UCSD-AML1 (cell line): ENCODE measurements around the gene DPCD.
"Not testable (repeated sequence)": the region's sequence is repeated elsewhere in the genome, so short reads cannot be mapped to it uniquely, and the experiment has no call there.

Source experiments
- DNase-seq: peaks from one replicate; lab custom pipeline; 2025; ENCODE audit not compliant: unreplicated experiment; lab: John Stamatoyannopoulos, UW

Gene DPCD

DNA sequence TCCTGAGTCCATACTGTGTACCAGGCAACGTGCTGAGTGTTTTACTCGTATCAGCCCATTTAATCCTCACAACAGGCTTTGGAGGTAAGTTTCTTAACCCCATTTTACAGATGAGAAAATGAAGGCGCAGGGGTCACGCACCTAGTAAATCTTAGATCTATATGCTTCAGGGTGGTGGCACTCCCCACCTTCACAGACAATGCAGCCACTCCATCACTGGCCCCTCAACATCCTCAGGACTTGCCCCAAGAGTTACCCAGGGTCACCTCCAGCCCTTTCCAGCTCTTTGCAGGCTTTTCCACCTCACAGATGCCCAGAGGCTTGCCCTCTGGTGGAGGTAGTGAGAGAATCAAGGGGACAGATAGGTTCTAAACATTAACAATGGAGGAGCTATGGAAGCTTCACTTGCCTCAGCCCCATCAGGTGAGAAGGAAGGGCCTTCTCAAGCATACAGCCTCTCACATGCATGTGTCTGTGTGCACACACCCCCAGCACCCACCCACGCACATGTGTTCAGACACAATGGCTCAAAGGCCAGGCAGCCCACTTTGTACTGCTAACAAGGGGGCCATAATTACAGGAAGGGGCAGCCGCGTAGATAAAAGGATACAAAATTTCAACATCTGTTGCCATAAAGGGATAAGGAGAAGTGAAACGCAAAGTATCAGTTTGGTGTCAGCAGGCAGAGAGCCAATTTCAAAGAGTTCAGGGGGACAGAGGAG, 29.1 kb downstream of the DPCD start:
- DNase-seq = no peak

DNA sequence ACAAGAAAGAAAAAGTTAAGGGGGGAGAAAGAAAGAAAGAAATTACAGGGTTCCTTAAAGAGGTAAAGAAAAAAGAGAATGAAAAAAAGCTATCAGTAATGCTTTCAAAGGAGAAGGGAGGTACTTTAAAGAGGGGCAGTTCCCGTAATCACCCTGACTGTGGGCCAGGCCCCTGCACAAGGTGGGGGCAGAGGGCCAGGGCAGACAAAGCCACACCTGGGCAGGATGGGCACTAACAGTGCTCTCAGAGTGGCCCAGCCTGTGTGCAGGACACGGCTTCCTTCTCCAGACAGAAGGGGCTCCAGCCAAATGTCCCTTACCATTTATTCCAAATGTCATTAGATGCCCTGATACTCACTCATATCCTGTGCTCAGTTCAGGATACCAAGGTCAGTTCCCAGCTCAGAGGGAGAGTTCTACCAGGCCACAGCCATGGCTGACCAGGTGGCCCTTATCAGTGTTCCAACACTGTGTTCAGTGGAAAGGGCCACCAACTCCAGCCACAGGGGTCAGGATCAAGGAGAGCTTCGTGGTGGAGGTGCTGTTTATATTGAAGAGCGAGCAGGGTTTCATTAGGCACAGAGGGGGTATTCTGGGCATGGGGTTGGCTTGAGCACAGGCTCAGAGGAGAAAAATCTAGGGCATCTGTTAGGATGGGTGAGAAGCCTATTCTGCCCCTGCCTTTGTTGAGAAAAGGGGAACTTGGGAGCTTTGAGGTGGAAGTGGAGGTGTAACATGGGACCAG, 29.9 kb downstream of the DPCD start:
- DNase-seq = no peak

DNA sequence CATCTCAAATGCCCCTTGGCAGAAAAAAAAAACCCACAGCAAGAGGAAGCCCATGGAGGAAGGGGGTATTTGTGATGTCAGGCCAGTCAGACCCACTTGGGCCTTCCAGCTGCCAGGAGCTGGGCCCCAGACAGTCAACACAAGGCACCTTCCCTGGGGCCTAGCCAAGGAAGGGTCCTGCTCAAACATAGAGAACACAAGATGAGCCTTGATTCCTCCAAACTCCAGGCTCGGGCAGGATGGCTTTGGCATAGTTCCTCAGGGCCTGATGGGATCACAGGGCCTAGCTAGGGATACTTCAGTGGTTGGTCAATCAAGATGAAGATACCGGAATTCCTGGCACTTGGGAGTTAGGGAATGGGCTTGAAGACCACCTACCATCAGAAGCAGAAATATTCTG, 30.8 kb downstream of the DPCD start:
- no peak for DNase-seq

DNA sequence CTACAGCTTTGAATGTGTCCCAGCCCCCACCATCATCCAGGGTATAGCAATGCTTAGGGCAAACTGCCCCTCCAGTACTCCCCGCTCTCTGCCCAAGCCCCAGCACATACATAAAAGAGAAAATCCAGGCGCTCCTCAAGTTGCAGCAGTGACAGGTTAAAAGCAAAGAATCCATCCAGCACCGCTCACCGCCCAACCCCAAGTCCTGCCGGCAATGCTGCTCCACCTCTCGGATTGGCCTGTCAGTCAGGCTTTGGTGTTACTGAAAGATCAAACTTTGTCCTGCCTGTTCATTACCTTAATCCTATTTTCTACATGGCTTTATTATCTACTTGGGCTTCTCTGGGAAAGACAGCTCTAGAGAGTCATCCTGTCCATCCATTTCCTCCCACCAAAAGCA, 31.9 kb downstream of the DPCD start:
- no peak for DNase-seq

DNA sequence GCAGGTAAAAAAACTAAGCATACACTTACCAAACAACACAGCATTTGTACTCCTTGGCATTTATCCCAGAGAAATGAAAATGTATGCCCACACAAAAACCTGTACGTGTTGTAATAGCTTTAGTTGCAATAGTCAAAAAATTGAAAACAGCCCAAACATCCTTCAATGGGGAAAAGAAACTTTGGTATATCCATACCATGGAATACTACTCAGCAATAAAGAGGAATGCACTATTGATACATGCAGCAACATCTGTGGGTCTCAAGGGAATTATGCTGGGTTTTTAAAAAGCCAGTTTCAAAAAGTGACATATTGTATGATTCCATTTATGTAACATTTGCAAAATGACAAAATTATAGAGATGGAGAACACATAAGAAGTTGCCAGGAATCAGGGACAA, 35.4 kb downstream of the DPCD start:
- no peak for DNase-seq

DNA sequence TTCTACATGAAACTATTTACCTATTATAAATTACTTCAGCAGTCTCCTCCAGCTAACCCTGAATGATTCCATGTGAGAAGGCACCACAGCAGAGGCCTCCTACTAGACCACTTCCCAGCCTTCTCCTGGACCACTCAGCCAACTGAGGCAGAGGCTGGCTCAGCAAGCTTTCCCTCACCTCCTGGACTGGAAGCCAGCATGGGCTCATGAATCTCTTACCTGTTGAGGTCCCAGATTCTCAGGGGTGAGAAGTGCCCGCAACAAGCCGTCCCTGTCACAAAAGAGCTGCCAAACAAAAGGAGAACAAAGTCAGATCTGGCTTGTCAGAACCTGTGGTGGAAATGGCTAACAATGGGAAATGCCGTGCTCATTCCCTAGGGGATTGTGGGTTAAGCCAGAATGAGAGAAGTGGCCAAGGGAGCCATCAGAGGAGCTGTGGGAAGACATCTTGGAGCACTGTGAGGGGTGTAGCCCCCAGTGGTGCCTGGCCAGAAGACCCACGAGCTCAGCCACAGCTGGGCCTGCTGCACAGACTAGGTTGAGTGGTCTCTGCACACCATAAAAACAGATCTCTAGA, 36.5 kb downstream of the DPCD start:
- no peak for DNase-seq

DNA sequence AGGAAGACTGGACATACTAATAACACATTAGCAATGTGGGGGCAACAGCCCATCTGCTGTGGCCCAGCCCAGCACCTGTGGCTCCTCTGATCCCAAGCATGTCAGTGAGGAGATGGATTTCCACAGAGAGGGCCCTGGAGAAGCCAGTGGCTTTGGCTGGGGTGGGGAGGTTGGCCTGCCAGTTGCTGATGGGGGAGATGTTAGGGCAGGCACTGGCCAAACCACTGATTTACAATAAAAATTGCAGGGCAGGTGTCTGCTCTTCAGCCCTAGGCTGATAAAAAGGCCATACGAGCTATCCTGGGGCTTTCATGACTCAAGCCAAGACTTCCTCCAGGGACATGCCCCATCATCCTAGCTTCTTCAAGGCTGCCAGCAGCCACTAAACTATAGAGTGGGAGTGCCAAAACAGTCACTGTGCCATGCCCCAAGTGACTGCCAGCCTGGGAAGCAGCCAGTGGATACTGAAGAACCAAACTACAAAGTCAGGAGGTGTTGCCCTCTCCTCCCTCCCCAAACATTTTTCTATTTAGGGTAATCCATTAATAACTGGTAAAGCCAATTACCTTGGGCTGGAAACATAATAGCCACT, 37.8 kb downstream of the DPCD start:
- DNase-seq = no peak

DNA sequence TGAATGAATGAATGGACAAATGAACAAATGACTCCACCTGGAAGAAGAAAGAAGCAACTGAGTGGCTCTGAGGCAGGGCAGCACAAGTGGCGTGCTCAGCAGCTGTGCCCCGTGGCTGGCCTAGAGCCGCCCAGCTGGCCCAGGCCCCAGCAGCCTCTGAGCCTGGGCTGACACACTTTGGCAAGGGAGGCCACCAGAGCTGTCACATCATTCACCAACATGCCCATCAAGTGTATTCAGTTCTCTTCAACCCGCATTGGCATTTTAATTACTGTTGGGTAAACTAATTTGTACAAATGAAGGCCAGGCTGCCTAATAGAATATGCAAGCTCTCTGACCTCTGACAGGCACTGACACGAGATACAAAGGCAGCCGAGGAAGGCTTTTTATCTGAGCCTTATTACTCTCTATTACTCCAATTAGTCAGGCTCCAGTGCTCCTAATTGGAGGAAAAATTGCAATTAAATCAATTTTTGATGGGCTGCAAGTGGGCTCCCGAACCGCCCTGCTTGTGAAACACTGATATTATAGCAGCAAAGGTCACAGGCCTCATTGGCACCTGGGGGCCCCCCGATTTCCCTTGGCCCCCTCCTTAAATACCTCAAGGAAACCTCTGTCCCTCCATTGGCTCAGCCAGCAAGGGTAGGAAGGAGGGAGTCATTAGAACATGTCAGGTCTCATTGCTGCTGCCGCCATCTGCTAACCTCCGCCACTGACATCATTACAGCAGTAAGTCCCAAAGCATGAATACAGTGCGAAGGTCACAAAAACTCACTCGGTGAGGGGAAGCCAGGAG, 41.9 kb downstream of the DPCD start:
- DNase-seq = no peak

DNA sequence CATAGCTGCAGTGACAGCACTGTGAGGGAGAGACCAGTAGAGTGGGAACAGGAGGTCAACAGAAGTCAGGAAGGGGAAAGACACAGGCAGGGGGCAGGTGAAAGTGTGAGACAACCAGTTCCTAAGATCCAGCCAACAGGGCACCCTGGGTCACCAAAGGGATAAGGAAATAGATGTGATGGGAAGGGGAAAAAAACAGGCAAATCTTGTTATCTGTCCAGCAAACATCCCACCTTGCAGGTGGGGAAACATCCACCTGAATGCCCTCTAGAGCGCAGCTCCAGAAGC, 42.5 kb downstream of the DPCD start:
- no peak for DNase-seq

DNA sequence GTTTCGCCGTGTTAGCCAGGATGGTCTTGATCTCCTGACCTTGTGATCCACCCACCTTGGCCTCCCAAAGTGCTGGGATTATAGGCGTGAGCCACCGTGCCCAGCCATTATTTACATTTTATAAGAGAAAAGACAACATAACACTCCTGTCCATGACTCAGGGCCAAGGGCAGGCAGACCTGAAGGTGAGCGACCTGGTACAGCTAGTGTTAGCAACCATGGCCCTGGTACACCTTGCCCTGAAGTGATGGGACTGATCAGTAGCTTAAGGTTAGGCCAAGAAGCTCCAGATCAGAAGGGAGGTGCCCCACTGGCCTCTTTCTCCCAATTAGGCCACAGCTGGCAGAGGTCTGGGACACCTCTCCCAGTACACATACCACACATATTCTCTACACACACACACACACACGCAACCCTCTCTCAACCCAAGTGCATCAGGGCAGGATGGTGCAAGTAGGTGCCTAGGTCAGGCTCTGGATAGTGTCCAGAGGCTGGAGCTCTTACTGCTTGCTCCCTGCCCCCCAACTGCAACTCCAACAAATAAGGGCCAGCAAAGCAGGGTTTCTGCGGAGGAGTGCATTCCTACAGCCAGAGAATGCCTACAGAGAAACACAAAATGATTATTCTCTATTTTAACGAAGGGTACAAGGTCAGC, 43.8 kb downstream of the DPCD start:
- no peak for DNase-seq

DNA sequence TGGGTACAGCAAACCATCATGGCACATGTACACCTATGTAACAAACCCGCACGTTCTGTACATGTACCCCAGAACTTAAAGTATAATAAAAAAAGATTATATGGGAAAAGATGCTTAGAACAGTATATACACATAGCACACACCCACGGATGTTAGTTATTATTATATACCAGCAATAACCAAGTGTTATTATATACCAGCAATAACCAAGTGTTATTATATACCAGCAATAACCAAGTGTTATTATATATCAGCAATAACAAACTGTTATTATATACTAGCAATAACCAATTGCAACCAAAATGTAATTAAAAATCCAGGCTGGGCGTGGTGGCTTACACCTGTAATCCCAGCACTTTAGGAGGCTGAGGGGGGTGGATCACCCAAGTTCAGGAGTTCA, 45.4 kb downstream of the DPCD start:
- DNase-seq = not testable (repeated sequence)

DNA sequence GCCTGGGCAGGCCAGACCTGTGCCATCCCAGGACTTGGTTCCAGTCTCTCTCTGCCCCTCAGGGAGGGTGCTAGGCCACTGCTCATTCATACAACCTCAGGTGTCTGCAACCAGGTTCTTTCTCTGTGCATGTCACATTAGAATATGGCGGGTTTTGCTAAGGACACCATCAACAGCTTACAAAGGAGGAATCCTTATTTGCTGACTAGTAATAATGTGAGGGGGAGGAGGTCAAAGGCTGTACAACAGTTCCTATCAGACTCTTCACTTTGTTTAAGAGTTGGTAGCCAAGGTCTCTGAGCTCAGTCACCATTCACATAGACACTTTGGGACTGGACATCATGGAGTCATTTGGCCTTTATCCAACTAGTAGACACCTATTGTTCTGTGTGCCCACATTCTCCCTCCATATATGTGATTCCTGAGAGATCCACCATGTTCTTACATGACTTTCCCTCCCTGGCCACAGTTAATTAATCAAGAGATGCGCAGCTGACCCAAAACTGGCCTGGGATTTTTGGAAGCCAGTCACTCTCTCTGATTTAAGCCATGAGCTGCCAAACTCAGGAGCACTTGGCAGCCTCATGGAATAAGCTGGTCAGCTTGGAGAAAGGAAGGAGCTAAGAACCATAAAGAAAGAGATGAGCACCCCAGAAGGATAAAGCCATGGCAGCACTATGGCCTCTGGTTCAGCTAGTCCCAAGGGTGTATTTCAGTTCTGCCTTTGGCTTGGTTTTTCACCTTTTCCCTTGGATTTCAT, 51.2 kb downstream of the DPCD start:
- DNase-seq = no peak

DNA sequence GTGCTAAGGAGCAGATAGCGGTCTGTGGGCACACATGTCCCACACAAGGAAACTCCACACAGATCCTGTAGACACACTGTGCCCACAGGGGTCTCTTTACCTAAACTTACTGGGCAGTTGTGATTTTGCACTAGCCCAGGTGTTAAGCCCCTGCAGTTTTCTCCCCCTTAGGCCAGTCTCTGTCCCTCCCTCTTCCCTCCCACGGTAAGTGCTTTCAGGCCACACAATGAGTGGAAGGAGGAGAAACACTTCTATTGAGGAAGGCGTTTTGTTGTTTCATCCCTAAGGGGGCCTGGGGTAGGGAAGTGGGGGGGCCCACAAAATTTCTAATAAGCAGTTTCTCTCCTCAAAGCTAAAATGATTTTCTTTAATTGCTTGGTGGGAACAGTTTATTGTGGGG, 55.4 kb downstream of the DPCD start:
- DNase-seq = no peak

DNA sequence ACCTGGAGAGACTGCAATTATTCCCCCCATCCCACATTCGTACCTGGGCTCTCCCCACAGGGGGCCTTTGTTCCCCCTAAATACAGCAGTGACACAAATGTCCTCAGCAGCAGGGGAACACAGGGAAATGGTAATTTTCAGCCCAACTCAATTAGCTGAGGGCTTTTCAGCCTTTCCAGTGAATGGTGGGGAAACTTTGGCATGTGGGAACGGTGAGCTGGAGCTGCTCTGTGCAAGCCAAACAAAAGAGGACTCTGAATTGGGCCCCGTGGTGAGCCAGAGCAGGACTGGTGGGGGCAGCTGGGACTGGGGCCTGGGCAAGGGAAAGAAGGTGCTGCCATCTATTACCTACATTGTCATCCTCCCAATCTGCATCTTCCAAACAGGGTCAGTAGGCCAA, 55.9 kb downstream of the DPCD start:
- no peak for DNase-seq

DNA sequence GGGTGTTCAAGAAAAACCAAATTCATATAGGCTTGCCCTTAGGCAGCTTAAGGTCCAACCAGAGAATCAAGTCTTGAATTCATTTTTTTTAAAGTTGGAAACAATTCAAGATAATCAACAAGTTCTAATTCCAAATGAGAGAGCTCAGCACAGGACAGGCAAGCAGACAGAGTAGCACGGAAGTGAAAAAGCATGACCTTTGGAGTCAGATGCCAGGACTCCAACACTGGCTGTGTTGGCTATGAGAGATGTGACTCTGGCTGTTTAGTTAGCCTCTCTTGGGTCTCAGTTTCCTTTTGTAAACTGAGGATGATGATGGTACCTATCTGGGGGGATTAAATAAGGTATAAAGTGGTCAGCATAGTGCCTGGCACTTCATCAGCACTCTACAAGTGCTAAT, 57.5 kb downstream of the DPCD start:
- no peak for DNase-seq

DNA sequence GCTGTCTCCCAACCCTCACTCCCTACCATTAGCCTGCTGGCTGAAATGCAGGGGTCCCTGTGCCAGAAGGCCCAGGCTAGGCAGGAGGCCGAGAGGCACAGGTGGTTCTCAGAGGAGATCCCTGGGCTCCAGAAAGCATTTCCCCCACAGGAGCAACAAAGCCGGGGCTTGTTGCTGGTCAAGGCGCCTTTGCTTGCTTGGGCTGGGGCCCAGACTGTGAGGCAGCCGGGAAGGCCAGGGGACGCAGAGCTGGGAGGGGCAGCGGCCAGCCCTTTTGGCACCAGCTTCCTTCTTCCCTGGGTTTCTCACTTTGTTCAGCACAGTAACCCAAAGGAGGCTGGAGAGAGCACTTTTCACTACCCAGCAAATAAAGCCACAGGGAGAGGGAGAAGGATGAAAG, 58.2 kb downstream of the DPCD start:
- DNase-seq = no peak

DNA sequence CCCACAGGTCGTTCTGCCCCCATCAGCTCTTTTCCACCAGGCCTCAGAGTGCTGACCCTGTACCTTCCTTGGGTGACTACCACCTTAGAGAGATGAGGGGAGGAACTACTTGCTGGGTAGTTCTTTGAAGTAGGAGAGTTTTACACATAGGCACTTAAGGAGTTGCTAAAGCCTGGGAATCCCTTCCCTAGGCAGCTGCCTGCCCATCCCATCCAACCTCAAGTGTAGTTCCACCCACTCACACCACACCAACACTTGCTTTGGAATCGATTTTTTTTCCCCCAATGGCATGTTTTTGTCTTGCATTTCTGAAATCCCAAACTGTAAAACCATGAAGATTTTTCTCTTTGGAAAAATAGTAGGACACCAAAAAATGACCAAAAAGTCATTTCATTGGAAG, 59.1 kb downstream of the DPCD start:
- no peak for DNase-seq

DNA sequence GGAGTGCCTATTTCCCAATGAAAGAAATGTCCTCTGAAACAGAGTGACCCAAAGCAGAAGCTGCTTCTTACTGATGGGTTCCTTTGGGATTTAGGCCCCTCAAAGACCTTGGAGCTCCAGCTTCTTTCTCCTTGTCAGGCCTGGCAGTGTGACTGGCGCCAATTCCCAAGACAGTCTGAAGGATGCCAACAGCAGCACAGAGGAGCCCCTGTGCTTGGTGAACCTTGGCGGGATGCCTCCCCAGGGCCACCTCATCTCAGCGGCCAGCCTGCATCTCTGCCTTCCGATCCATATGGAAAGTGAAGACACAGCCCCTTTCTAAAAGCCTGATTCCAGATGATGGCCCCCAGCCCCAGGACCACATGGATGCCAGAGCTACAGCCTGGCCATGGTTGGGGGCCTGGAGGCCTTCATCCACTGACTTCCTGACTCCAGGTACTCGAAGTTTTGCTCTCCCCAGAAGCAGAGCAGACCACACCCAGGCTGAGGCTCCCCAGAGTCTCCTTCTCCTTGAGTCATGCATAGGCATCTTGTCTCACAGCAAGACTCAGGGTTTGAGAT, 61.5 kb downstream of the DPCD start:
- DNase-seq = no peak

DNA sequence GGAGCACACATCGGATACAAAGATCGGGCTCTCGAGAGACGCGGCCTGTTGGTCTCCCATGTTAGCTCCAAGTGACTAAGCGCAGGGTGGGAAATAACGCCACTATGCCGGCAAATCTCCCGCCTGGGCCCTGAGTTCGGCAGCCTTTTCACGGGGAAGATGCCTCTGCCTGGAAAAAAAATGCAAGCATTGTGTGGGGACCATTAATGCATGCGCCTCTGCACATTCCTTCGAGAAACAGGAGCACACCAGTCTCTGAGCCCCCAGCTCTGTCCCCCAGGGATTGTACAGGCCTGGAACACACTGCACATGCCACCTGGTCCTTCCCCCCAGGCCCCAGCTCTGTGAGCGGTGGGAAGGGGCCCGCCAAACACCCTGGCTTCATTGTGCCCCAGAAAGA, 62.7 kb downstream of the DPCD start:
- no peak for DNase-seq

DNA sequence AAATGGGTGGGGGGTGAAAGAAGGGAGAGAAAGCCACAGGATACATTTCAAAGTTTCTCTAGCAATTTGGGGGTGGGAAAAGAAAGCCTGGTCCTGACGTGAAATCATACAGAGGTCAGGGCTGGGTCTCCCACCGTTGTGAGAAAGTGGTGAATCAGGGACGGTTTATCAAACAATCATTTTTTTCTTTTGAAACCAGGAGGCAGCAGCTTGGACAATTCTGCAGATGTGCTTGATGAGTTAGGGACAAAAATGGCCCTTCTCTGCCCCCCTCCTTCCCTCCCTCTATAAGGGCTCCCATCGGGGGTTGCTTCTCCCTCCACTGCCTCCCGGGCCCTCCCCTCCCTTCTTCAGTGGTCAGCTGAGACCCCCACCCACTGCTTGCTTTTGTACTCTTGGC, 63.2 kb downstream of the DPCD start:
- no peak for DNase-seq
